Adrenal gland (tissue), 12 donors: ENCODE results near the gene RNF187. TPM values are rescaled to one million over a fixed set of nuclear protein-coding genes. Genes with fewer than 3 reads are reported as not detected.

Source experiments
- DNase-seq, 7 donors: peaks; one replicate each; pipeline ENCODE4 v3.0.0-alpha.2; 2019 to 2020
- H3K27ac ChIP-seq, 5 donors: fragments of 200-600 bp; sonication (generic) in 4 of 5; 1 replicate in 3 of 5; 2 replicates in 2 of 5; pipeline versions ENCODE4 v1.5.1 to v1.8.0; 2016 to 2020; ENCODE audit warnings: mild to moderate bottlenecking in 1 of 5
- H3K27me3 ChIP-seq: fragments of 200-600 bp; 2 replicates; pipeline ENCODE4 v1.8.0; 2021
- H3K36me3 ChIP-seq, 2 donors: fragments of 200-600 bp; replicated peaks in 1 of 2; 1 replicate in 1 of 2; 2 replicates in 1 of 2; pipeline versions ENCODE4 v1.5.1 to v1.8.0; 2018 to 2022
- H3K4me1 ChIP-seq, 2 donors: fragments of 200-600 bp; replicated peaks in 1 of 2; 1 replicate in 1 of 2; 2 replicates in 1 of 2; pipeline versions ENCODE4 v1.5.1 to v1.8.0; 2018 to 2021
- H3K4me3 ChIP-seq, 4 donors: fragments of 200-600 bp; sonication (generic) in 3 of 4; one replicate each; pipeline ENCODE4 v1.5.1; 2016 to 2018
- H3K9me3 ChIP-seq, 3 donors: fragments of 200-600 bp; sonication (generic) in 1 of 3; replicated peaks in 1 of 3; 1 replicate in 2 of 3; 2 replicates in 1 of 3; pipeline versions ENCODE4 v1.5.1 to v1.8.0; 2016 to 2021
- POLR2A ChIP-seq, 2 donors: fragments of 450-650 bp; IDR thresholded peaks; one replicate each; pipeline ENCODE4 v1.6.1; 2017; ENCODE audit warnings: antibody characterized with exemption in 2 of 2, mild to moderate bottlenecking in 2 of 2, moderate library complexity in 1 of 2
- WGBS, 4 donors: extraction: QIAGEN DNeasy Blood & Tissue Kit in 2 of 4; methylation state at CpG; one replicate each; pipeline versions ENCODE4 v1.1.5 to v1.1.7; 2013 to 2017; 5-methylcytosine and 5-hydroxymethylcytosine counted together
- intact Hi-C, 2 donors: fragments of 100-400 bp; cut with DNase I; formaldehyde crosslinking; loops; one replicate each; pipeline versions ENCODE4 v1.14.1 to v1.15.0; 2022 to 2023
- polyA plus RNA-seq, 3 donors: library from polyadenylated mRNA; stranded (reverse); fragments of 200-250 nt in 2 of 3; fragments of 350-450 nt in 1 of 3; fragmentation: Illumina TruSeq in 1 of 3; extraction: RNeasy Lipid Tissue Mini Kit (QIAGEN cat#74804) in 1 of 3; gene quantifications; one replicate each; pipeline ENCODE4 v1.2.3, GENCODE V29; 2013 to 2014
- total RNA-seq, 9 donors: library from RNA; depleted of rRNA in 4 of 9; stranded (reverse); fragments of >200 nt in 4 of 9; fragments of 120-200 nt in 1 of 9; fragmentation: NEBNext Ultra II Directional in 1 of 9; extraction: Animal tissue kit (Norgen Biotek cat#: 25700) in 1 of 9; gene quantifications; one replicate each; pipeline versions ENCODE4 v1.1.0 to v1.2.4, GENCODE V29; 2013 to 2023
- TF ChIP-seq, protein P1 (sequence below), 6 experiments: fragments of 450-650 bp in 4 of 6; fragments of 200-600 bp in 2 of 6; sonication (generic) in 1 of 6; IDR thresholded peaks; 1 replicate in 5 of 6; 2 replicates in 1 of 6; pipeline versions ENCODE4 v1.5.1 to v1.8.0; 2016 to 2021; ENCODE audit warnings: antibody characterized with exemption in 6 of 6, mild to moderate bottlenecking in 2 of 6, moderate library complexity in 1 of 6
- donor health status: healthy with polysubstance abuse.
- donor health status: Bipolar disorder and iron deficiency.
- donor health status: DM: yes; HTN: yes; CAD: no.
- donor health status: DM: no; HTN: no; CAD: no.
- donor health status: DM: no; HTN: no; CAD: no.
- donor health status: DM: yes; HTN: yes; CAD: no.

RNF187 gene
- total and polyA plus RNA-seq, 12 donors: 21.9 to 306 (median 149) TPM

DNA sequence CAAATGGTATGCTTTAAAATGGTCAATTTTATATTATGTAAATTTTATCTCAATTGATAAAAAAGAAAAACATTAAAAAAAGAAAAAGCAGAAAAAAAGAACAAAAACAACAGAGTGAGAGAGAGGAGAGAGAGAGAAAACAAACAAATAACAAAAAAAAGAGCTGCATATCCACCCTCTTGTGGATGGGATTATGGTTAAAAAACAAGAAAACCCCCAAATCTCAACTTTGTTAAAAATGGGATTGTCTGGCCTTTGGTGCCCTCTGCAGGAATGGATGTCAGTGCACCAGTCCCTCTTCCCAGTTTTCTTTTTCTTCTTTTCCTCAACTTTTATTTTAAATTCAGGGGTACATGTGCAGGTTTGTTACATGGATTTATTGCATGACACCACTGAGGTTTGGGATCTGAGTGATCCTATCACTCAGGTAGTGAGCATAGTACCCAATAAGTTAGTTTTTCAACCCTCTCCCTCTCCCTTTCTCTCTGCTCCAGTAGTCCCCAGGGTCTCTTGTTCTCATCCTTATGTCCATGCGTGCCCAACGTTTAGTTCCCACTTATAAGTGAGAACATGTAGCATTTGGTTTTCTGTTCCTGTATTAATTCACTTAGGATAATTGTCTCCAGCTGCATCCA is 28.1 kb downstream of the RNF187 start:
- H3K27ac ChIP-seq: no peak overlapping the region
- H3K4me1 ChIP-seq: no peaks in the 10 kb centered on the region
- intact Hi-C loops: loop anchor here in 1 of 2 donors (5.0 kb wide), 2 partner anchors 383 to 518 kb away; no protein-coding TSS in a partner anchor
- no peaks in the 10 kb centered on the region for H3K9me3 ChIP-seq
- TF ChIP-seq, protein P1, sequence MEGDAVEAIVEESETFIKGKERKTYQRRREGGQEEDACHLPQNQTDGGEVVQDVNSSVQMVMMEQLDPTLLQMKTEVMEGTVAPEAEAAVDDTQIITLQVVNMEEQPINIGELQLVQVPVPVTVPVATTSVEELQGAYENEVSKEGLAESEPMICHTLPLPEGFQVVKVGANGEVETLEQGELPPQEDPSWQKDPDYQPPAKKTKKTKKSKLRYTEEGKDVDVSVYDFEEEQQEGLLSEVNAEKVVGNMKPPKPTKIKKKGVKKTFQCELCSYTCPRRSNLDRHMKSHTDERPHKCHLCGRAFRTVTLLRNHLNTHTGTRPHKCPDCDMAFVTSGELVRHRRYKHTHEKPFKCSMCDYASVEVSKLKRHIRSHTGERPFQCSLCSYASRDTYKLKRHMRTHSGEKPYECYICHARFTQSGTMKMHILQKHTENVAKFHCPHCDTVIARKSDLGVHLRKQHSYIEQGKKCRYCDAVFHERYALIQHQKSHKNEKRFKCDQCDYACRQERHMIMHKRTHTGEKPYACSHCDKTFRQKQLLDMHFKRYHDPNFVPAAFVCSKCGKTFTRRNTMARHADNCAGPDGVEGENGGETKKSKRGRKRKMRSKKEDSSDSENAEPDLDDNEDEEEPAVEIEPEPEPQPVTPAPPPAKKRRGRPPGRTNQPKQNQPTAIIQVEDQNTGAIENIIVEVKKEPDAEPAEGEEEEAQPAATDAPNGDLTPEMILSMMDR (IDR thresholded peaks at IDR 0.05): peak; percentile 44 to 94 (median 77)
- TF ChIP-seq POLR2A (IDR thresholded peaks at IDR 0.05): no peak
- H3K36me3 ChIP-seq: no peaks in the 10 kb centered on the region
- H3K4me3 ChIP-seq: no peak overlapping the region
- 20 to 34% (median 30%) methylated on average over 2 of the region's 2 CpGs for WGBS, 4 donors
- H3K27me3 ChIP-seq: peaks cover 4% of the 10 kb centered on the region
- peak in 4 of 7 donors; percentile 24 to 50 (median 38) for DNase-seq

DNA sequence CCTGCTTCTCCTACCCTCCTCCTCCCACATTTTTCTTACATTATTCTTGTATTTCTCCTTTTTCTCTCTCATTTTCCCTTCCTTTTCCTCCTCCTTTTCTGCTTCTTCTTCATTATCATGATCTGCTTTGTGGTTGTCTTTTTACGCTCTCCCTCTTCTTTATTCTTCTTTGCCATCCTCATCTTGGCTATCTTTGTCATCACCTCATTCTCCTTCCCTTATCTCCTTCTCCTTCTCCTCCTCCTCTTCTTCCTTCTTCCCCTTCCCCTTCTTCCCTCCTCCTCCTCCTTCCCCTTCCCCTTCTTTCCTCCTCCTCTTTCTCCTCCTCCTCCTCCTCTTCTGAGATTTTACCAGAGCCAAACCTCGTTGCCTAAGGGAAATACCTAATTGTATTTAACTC is 30.5 kb downstream of the RNF187 start:
- Histone ChIP-seq H3K27me3 (peaks cover 4% of the 10 kb centered on the region), H3K36me3 (no peaks in the 10 kb centered on the region), H3K9me3 (no peaks in the 10 kb centered on the region), H3K27ac (no peak overlapping the region), H3K4me3 (no peak overlapping the region), H3K4me1 (no peaks in the 10 kb centered on the region)
- DNase-seq: no peak
- no peak for TF ChIP-seq POLR2A (IDR thresholded peaks at IDR 0.05)
- TF ChIP-seq, protein P1 (IDR thresholded peaks at IDR 0.05): no peak
- intact Hi-C loops: loop anchor here in 1 of 2 donors (5.0 kb wide), 2 partner anchors 385 to 520 kb away; no protein-coding TSS in a partner anchor
- WGBS, 4 donors: 35 to 43% (median 39%) methylated on average over 2 of the region's 2 CpGs

DNA sequence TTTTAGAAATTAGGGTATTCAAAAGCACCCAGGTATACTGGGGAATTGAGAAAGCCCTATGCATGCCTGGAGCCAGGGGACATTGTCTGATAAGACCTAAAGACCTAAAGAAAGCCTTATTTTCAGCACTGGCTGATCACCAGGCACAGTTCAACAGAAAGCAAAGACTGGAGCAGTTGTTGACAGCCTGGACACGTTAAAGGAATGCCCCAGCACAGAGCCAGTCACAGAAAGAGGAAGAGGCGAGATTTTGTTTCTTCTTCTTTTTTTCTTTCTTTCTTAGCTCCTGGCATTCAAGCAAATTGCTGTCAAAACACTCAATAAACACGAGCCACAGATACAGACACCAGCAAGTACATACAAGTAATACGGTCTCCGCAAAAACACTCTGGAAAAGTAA is 40.4 kb downstream of the RNF187 start:
- no peak for TF ChIP-seq POLR2A (IDR thresholded peaks at IDR 0.05)
- TF ChIP-seq, protein P1 (IDR thresholded peaks at IDR 0.05): no peak
- Histone ChIP-seq H3K27ac (no peak overlapping the region), H3K36me3 (no peaks in the 10 kb centered on the region), H3K4me1 (no peaks in the 10 kb centered on the region), H3K9me3 (no peaks in the 10 kb centered on the region), H3K27me3 (peaks cover 18% of the 10 kb centered on the region), H3K4me3 (no peak overlapping the region)
- 44 to 57% (median 48%) methylated on average over 5 of the region's 5 CpGs for WGBS, 4 donors
- DNase-seq: no peak
- intact Hi-C loops: no loop called here

DNA sequence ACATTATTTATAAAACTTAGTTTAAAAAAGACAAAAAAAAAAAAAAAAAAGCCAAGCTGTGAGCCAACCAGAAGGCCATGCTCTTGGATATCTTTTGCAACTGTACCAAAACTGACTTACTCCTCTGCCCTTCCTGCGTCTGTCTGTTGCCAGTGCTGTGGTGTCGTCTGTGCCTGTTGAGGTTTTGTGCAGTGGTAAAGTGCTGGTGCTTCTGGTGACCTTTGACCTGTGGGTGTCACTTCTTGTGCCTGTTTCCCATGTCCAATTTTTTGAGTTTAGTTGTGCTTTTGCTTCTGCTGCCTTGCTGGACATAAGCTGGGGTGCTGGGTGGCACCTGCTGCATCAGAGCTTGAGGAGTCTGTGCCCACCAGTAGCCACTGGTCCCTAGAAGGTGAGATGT is 41.4 kb downstream of the RNF187 start:
- H3K4me3 ChIP-seq: no peak overlapping the region
- no peaks in the 10 kb centered on the region for H3K9me3 ChIP-seq
- DNase-seq: no peak
- H3K27me3 ChIP-seq: peaks cover 18% of the 10 kb centered on the region
- WGBS, 4 donors: 54 to 75% (median 67%) methylated on average over 2 of the region's 2 CpGs
- no peak overlapping the region for H3K27ac ChIP-seq
- no peaks in the 10 kb centered on the region for H3K4me1 ChIP-seq
- no peaks in the 10 kb centered on the region for H3K36me3 ChIP-seq
- TF ChIP-seq POLR2A (IDR thresholded peaks at IDR 0.05): no peak
- TF ChIP-seq, protein P1 (IDR thresholded peaks at IDR 0.05): no peak
- intact Hi-C loops: no loop called here
